CD4-positive, alpha-beta T cell treated with Interleukin-6 for 4 hours (primary cell): ENCODE measurements around the gene EIF5A.

Source experiments
- DNase-seq: peaks from one replicate; pipeline ENCODE4 v3.0.0-alpha.2; 2020; ENCODE audit warnings: mixed read lengths

Gene EIF5A

DNA sequence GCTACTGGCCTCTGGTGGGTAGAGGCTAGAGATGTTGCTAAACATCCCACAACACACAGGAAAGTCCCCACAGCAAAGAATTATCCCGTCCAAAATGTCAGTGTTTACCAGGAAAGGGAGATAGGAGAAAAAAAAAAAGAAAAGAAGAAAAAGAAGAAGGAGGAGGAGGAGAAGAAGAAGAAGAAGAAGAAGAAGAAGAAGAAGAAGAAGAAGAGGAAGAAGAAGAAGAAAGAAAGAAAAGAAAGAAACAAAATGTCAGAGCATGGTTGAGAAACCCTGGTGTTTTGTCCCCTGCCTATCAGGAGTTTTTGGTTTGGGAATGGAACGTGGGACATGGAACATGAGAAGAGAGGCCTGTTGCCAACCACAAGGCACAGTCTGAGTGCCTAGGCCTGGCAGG, 50.0 kb downstream of the EIF5A start:
- DNase-seq = no peak

DNA sequence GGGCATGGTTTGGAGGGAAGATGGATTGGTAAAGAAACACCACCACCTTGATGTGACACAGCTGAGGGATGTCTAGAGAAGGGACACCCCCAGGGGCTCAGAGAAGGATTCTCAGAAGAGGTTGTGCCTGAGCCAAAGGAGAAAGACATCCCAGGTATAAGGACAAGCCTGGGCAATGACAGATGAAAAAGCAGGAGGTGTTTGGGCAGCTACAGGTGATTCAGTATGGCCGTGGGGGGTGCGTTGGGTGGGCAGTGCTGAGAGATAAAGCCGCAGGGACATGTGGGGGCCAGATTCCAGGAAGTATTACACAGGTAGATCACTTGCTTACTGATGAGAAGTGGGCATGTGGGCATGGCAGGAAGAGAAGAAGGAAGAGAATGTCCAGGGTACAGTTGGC, 54.5 kb downstream of the EIF5A start:
- DNase-seq = no peak
